T-helper 2 cell (primary cell): Measurements from ENCODE around the gene MIAT.
A peak's percentile ranks its signal among the peaks of the same experiment; 100 is the strongest.
"Not testable (repeated sequence)": the region's sequence is repeated elsewhere in the genome, so short reads cannot be mapped to it uniquely, and the experiment has no call there.

Source experiments
- DNase-seq, 5 experiments: peaks; one replicate each; pipeline versions ENCODE4 v3.0.0 to v3.0.0-alpha.2; 2012 to 2022
- total RNA-seq, 2 donors: gene quantifications; one replicate each; lab custom pipeline; 2026; lab: John Stamatoyannopoulos, UW

The MIAT gene
- 381 to 445 reads per million in 2 donors for total RNA-seq

DNA sequence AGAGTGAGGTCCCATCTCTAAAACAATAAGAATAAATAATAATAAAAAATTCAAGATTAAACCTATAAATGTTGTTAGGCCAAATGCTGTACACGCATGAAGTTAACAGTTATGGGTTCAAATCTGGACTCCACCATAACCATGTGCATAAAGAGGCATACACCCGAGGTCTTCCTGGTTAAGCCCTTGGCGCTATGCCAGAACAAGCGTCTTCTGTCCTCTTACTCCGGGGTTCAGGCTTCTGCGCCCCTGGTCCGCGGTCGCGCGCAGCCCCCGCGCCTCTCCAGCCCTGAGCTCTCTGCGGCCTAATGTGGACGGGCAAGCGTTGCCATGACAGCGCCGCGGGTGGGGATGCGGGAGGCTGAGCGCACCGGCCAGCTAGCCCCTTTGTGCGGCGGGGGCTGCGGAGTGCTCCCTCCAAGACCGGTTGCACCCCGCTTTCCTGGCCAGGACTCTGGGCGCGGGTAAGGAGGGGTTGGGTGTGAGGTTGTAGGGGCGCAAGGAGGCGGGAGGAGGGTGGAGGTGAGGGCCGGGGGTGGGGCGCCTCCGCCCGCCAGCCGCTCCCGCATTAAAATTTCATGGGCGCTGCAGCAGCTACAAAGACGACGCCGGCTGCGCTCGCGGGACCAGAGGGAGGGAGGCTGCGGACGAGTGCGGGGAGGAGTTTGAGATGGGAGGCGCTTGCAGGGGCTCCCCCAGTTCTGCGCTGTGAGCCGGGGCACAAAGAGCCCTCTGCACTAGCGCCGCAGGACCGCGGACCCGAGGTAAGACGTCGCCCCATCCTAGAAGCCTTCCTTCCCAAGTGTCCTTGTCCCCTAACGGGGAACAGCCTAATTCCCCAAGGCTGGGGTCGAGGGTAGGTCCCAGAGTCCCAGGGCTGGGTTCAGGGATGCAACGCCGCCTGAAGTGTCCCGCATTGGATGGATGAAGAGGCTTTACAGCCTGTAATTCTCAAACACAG lies at the start of gene MIAT:
TSS of gene MIAT (plus strand) at position 698 of the 961 bp plus-strand sequence.
- DNase-seq = peak; percentile 53 to 85 (median 55)

GRCh38 chr22:26608129-26608528 lies 49.3 kb upstream of the MIAT start:
- DNase-seq = no peak

DNA sequence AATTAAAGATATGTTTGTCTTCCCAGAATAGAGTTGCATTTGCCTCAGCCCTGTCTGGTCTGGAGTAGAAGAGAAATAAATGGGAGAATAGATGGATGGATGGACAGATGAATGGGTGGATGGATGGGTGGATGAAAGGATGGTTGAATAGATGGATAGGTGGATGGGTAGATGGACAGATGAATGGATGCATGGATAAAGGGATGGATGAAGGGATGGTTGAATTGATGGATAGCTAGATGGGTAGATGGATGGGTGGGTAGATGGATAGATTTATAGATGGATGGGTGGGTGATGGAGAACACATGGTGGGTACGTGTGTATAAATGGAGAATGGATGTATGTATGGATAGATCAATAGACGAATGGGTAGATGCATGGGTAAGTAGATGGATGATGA lies 48.1 kb upstream of the MIAT start:
- DNase-seq = no peak

- DNase-seq = peak in 2 of 5 experiments; percentile 30 to 89
Measured at GRCh38 chr22:26610072-26610958, 47.1 kb upstream of the MIAT start.

DNA sequence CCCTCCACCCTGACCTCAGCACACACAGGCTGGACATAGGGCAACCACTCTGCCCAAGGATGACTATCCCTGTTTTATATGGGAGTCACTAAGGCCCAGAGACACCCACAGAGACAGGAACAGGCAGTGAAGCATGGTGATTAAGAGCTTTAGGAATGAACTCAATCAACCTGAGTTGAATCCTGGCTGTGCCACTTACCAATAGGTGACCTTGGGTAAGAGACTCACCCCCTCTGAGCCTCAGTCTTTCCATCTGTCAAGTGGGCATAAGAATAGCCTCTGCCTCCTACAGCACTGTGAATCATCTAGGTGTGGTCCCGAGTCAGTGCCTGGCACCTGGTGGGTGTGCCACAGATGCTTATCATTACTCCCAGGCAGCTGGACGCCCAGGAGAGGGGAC lies 46.4 kb upstream of the MIAT start:
- DNase-seq = no peak

DNA sequence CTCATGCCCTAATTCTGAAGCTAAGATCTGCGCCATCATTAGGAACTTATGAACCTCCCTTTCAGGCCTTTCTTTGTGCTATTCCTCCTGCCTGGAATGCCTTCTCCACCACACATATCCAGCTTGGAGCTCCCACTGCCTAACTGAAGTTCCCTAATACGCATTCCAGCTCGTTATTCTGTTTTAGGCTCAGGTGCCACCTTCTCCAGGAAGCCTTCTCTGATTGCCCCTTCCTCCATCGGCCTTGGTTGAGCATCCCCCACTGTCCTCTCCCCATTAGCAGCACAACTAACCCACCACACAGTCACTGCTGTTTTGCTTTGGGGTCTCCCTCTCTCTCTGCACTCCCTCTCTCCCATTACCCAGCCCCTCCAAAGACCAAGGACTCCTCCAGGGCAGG lies 44.7 kb upstream of the MIAT start:
- no peak for DNase-seq

DNA sequence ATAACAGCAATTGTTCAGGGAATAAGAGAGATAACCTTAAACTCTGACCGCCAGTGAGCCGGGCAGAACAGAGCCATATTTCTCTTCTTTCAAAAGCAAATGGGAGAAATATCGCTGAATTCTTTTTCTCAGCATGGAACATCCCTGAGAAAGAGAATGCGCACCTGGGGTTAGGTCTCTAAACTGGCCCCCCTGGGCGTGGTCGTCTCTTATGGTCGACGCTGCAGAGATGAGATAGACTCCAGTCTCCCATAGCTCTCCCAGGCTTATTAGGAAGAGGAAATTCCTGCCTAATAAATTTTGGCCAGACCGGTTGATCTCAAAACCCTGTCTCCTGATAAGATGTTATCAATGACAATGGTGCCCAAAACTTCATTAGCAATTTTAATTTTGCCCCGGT lies 43.6 kb upstream of the MIAT start:
- DNase-seq = not testable (repeated sequence)

DNA sequence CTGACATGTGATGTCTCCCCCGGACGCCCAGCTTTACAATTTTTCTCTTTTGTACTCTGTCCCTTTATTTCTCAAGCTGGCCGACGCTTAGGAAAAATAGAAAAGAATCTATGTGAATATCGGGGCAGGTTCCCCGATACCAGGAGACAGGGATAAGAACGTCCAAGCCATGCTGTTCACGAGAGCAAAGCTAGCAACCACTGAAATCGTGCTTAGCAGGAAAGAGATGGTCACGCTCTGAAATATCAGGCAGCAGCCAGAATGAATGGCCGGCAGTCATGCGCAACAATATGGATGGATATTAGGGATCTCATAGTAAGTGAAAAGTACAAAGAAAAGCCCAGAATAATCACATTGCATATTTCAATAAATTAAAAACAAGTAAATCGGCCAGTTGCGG lies 43.1 kb upstream of the MIAT start:
- no peak for DNase-seq

DNA sequence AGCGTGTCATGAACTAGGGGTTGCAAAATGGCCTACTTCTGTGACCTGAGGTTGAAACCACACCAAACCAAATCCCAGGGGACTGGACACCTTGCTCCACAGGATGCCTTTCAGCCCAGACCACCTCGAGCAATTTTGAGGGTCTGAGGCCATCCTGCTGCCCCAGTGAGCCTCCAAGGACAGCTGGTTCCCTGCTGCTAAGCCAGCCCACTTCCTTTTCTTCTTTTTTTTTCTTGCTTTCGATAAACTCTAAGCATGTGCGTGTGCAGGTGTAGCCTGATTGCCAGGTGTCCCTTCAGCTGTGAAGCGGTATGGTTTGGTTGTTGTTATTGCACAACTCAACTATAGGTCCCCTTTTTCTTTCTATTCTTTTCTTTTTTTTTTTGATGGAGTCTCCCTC lies 42.2 kb upstream of the MIAT start:
- no peak for DNase-seq

GRCh38 chr22:26615830-26616435 lies 41.5 kb upstream of the MIAT start:
- no peak for DNase-seq

DNA sequence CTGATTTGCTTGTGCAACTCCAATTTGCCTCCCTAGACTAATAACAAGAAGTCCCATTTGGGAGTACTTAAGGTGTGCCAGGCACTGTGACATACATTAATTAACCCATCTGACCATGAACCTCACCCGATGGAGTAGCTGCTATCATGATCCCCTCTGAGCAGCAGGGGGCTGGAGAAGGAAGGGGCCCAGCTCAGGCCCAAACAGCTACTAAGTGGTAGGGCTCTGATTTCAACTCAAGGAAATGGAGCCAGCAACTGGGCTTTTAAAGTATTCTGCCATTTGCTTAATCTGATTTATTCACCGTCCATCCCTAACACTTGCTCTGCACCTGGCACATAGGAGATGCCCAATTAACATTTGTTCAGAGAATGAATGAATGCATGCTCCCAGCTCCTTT lies 40.7 kb upstream of the MIAT start:
- no peak for DNase-seq

DNA sequence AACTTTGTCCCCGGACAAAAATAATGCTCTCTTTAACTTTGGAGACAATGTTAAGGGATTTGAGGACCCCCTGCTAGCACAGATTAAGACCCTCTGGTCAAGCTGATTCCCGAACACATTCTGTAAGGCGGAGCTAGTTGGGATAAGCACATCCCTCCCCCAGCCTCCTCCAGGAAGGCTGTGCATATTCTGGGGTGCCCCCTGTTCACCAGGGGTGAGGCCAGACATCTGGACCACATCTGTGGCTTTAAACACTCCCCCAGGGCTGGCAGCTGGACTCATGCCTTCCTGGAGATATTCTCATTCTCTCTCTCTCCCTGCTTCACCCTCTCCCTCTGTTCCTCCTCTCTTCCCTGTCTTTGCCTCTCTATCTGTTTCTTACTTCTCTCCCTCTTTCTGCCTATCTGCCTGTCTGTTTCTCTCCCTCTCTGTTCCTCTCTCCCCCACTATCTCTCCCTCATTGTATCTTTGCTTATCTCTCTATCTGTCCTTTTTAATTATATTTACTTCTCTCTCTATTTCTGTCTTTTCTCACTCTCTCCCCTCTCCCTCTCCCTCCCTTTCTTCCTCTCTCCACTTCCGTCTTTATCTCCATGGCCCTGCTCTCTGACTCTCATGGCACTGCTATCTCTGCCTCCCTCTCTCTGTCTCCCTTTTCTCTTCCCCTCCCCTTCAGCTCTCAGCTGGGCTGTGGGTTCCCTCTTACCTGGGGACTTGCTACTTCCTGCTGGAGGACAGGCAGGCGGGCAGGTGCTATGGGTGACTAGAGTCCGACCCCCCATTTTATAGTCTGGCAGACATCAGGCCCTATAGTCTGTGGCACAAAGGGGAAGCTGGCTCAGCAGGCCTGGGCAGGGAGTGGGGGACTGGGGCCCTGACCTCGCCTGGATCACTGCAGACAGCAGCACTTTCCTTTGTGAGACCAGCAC lies 39.9 kb upstream of the MIAT start, which contains the start of gene CRYBB1:
TSS of gene CRYBB1 (minus strand) at position 757 of the 929 bp plus-strand sequence. CDS start 1,708 bp downstream, outside the sequence.
- DNase-seq = no peak

GRCh38 chr22:26618455-26618854 lies 38.9 kb upstream of the MIAT start:
- DNase-seq = no peak

DNA sequence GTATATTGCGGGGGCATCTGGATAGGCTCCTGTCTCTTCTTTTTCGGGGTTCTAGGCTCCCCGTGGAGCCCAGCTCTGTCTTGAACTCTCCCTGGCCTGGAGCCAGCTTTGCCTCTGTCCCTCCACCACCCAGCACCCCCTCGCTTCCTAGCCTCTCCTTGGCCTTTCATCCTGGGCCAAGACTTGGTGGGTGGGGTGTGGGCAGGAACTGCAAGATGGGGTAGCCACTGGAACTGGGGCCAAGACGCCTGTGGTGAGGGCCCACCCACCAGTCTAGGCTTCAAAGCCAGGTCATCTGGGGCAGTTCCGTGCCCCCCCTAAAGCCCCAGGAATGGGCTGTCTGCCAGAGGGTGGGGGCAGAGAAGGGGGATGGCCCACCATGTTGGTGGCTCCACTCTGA lies 37.9 kb upstream of the MIAT start:
- no peak for DNase-seq

DNA sequence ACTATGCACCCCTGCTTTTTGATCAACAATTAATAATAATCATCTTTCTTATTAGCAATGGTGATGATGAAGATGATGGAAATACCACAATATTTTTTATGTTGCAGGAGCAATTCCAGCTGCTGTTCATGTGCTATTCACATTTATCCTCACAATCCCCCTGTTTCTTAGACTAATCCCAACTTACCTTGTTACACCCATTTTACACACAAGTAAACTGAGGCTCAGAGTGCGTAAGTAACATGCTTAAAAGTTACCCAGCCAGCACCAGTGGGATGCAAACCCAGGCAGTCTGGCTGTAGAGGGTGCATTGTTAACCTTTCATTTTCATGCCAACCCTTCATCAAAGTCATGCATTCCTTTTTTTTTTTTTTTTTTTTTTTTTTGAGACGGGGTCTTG lies 37.2 kb upstream of the MIAT start:
- no peak for DNase-seq

DNA sequence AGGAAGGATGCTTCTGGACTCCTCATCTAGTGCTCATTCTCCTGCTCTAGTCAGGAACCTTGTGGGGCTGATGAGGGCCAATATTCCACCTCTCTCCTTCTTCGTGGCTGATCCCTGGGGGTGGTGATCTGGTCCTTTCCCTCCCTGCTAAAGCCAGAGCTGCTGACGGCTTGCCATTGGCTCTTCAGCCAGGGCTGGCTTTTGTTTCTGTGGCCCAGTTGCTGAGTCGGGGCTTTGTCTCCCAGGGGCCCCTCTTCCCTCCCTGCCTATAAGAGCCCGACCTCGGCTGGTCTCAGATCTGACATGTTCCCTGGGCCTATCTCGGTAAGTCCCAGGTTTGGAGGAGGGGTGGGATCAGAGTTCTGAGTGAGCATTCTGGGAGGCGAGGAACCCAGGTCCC lies 35.7 kb upstream of the MIAT start, which contains the start of gene CRYBA4:
TSS of gene CRYBA4 (plus strand) at position 301 of the 400 bp plus-strand sequence. CDS start 634 bp downstream, outside the sequence.
- no peak for DNase-seq

- no peak for DNase-seq
Measured at GRCh38 chr22:26623984-26624383, 33.4 kb upstream of the MIAT start.

GRCh38 chr22:26624803-26625202 lies 32.6 kb upstream of the MIAT start:
- no peak for DNase-seq

- no peak for DNase-seq
Measured at GRCh38 chr22:26629988-26630761, 27.2 kb upstream of the MIAT start.

DNA sequence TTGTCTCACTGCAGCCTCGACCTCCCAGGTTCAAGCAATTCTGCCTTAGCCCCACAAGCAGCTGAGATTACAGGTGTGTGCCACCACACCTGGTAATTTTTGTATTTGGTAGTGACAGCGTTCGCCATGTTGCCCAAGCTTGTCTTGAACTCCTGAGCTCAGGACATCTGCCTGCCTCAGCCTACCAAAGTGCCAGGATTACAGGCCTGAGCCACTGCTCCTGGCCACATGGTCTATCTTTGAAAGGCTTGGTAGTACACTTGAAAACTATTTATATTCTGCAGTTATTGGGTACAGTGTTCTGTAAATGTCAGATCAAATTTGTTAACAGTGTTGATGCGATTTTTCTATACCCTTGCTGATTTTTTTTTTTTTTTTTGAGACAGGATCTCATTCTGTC lies 26.1 kb upstream of the MIAT start:
- DNase-seq = no peak
